Mammary epithelial cell (primary cell): ENCODE measurements around the gene HBQ1.

Experiments
- CTCF ChIP-seq, 2 donors: IDR thresholded peaks in 1 of 2; conservative IDR thresholded peaks in 1 of 2; 2 replicates each; pipeline ENCODE4 v1.5.1; 2011 to 2012; ENCODE audit warnings: inconsistent platforms in 2 of 2, low read length in 2 of 2, mild to moderate bottlenecking in 2 of 2, control low read depth in 1 of 2, low read depth in 1 of 2; ENCODE audit not compliant: insufficient read depth in 1 of 2; ENCODE audit errors: extremely low read depth in 1 of 2
- EZH2 ChIP-seq: IDR thresholded peaks from 2 replicates; pipeline ENCODE4 v1.6.1; 2012; ENCODE audit warnings: low read length, inconsistent platforms, borderline replicate concordance

DNA sequence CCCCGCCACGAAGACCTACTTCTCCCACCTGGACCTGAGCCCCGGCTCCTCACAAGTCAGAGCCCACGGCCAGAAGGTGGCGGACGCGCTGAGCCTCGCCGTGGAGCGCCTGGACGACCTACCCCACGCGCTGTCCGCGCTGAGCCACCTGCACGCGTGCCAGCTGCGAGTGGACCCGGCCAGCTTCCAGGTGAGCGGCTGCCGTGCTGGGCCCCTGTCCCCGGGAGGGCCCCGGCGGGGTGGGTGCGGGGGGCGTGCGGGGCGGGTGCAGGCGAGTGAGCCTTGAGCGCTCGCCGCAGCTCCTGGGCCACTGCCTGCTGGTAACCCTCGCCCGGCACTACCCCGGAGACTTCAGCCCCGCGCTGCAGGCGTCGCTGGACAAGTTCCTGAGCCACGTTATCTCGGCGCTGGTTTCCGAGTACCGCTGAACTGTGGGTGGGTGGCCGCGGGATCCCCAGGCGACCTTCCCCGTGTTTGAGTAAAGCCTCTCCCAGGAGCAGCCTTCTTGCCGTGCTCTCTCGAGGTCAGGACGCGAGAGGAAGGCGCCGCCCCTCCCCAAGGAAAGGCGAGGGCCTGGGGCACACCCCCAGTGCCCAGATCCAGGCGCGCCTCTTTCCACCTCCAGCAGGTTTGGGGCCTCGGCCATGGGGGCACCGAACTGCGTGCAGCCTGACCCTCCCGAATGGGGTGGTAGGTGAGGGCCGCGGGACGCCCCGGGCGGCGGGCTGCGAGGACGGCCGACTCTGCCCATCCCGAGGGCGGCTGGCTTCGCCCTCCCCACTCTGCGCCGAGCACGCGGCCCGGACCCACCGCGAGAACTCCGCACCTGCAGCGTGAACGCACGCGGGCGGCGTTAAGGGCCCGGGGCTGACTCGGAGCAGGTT is 664 bp downstream of the HBQ1 start:
- TF ChIP-seq EZH2 (no peak), CTCF (conservative IDR thresholded peaks at IDR 0.05 in 1 of 2, IDR thresholded peaks at IDR 0.05 in 1 of 2; ENCODE audit: extremely low read depth in 1 of 2, insufficient read depth in 1 of 2, low read depth in 1 of 2, low read length in 2 of 2) (no peak)
